H1 (cell line): ENCODE measurements around the gene CRB2. TPM values are rescaled to one million over a fixed set of nuclear protein-coding genes. Genes with fewer than 3 reads are reported as not detected.

ENCODE experiments used
- CTCF ChIA-PET: fragments of 300-600 bp; sonication (Branson Sonifier 250); formaldehyde crosslinking; loops from one replicate; lab custom pipeline; 2021; ENCODE audit not compliant: partially characterized antibody; lab: Charles Lee
- POLR2A ChIA-PET: fragments of 300-600 bp; sonication (Branson Sonifier 250); formaldehyde crosslinking; loops from one replicate; lab custom pipeline; 2021; ENCODE audit warnings: inconsistent platforms; ENCODE audit not compliant: partially characterized antibody; lab: Charles Lee
- DNase-seq, 2 experiments: peaks; one replicate each; pipeline versions ENCODE4 v3.0.0 to v3.0.0-alpha.2; 2010 to 2022; ENCODE audit warnings: low spot score in 2 of 2, low read depth in 1 of 2, mixed read lengths in 1 of 2
- FAIRE-seq: peaks from 2 replicates; lab custom pipeline; 2011; peaks lifted over from hg19 to GRCh38; lab: Jason Lieb, UNC
- H2AFZ ChIP-seq: 2 replicates; pipeline ENCODE4 v1.8.1; 2012; ENCODE audit warnings: low read length, inconsistent platforms
- H2AK5ac ChIP-seq: 2 replicates; pipeline ENCODE4 v1.6.1; 2013; ENCODE audit warnings: low read depth, low read length
- H2BK120ac ChIP-seq: replicated peaks from 2 replicates; pipeline ENCODE3; 2013; ENCODE audit warnings: low read depth, low read length, inconsistent platforms
- H2BK12ac ChIP-seq: 2 replicates; pipeline ENCODE4 v1.6.1; 2013; ENCODE audit warnings: low read depth, low read length
- H2BK15ac ChIP-seq: 2 replicates; pipeline ENCODE4 v1.6.1; 2013; ENCODE audit warnings: low read length
- H2BK20ac ChIP-seq: 2 replicates; pipeline ENCODE4 v1.6.1; 2013; ENCODE audit warnings: low read length
- H2BK5ac ChIP-seq: 2 replicates; pipeline ENCODE4 v1.6.1; 2013; ENCODE audit warnings: low read depth, low read length
- H3K14ac ChIP-seq: 2 replicates; pipeline ENCODE4 v1.6.1; 2013; ENCODE audit warnings: inconsistent platforms; ENCODE audit not compliant: insufficient read length
- H3K18ac ChIP-seq: 2 replicates; pipeline ENCODE4 v1.6.1; 2013; ENCODE audit warnings: low read length; ENCODE audit errors: extremely low read depth
- H3K23ac ChIP-seq: 2 replicates; pipeline ENCODE4 v1.6.1; 2013; ENCODE audit warnings: inconsistent platforms; ENCODE audit not compliant: insufficient read length
- H3K23me2 ChIP-seq: 2 replicates; pipeline ENCODE4 v1.6.1; 2013; ENCODE audit warnings: low read depth, low read length
- H3K27ac ChIP-seq: 2 replicates; pipeline ENCODE4 v1.6.1; 2011; ENCODE audit warnings: low read depth, low read length, inconsistent platforms
- H3K27me3 ChIP-seq, 4 experiments: replicated peaks in 1 of 4; 1 replicate in 1 of 4; 2 replicates in 3 of 4; pipeline versions ENCODE4 v1.6.1 to v1.8.1; 2011 to 2013; ENCODE audit warnings: low read length in 3 of 4, mild to moderate bottlenecking in 3 of 4, inconsistent platforms in 2 of 4, mixed read lengths in 2 of 4, moderate library complexity in 1 of 4; ENCODE audit not compliant: control insufficient read depth in 3 of 4, insufficient read depth in 3 of 4; ENCODE audit errors: extremely low read depth in 1 of 4
- H3K36me3 ChIP-seq, 4 experiments: 2 replicates each; pipeline versions ENCODE4 v1.6.1 to v1.8.1; 2011 to 2013; ENCODE audit warnings: mild to moderate bottlenecking in 4 of 4, low read length in 3 of 4, moderate library complexity in 2 of 4, control low read depth in 1 of 4, inconsistent platforms in 1 of 4; ENCODE audit not compliant: insufficient read depth in 4 of 4, control insufficient read depth in 2 of 4
- H3K4ac ChIP-seq: replicated peaks from 2 replicates; pipeline ENCODE3; 2013; ENCODE audit warnings: low read length, low read depth, mixed read lengths, inconsistent platforms; ENCODE audit not compliant: insufficient read length
- H3K4me1 ChIP-seq, 4 experiments: replicated peaks in 1 of 4; 1 replicate in 1 of 4; 2 replicates in 3 of 4; pipeline versions ENCODE4 v1.6.1 to v1.8.1; 2011 to 2013; ENCODE audit warnings: low read length in 3 of 4, inconsistent platforms in 2 of 4, mixed read lengths in 1 of 4; ENCODE audit not compliant: insufficient read depth in 4 of 4, control insufficient read depth in 3 of 4
- H3K4me2 ChIP-seq, 2 experiments: 2 replicates each; pipeline versions ENCODE4 v1.6.1 to v1.8.1; 2011 to 2013; ENCODE audit warnings: low read depth in 2 of 2, low read length in 2 of 2, control low read depth in 1 of 2, inconsistent platforms in 1 of 2, mild to moderate bottlenecking in 1 of 2; ENCODE audit not compliant: insufficient read depth in 1 of 2
- H3K4me3 ChIP-seq, 4 experiments: fragments of 200-600, 300-600 bp in 1 of 4; sonication (generic), shearing (Covaris generic), sonication (Bioruptor Twin) in 1 of 4; 2 replicates each; pipeline versions ENCODE4 v1.5.1 to v1.8.1; 2011 to 2016; ENCODE audit warnings: low read length in 4 of 4, low read depth in 3 of 4, control low read depth in 2 of 4, inconsistent platforms in 2 of 4, mild to moderate bottlenecking in 2 of 4, mixed read lengths in 1 of 4, moderate library complexity in 1 of 4; ENCODE audit not compliant: insufficient read depth in 2 of 4; ENCODE audit errors: extremely low read depth in 1 of 4
- H3K56ac ChIP-seq: replicated peaks from 2 replicates; pipeline ENCODE3; 2013; ENCODE audit warnings: low read depth, mild to moderate bottlenecking, mixed read lengths, low read length, inconsistent platforms; ENCODE audit not compliant: insufficient read length
- H3K79me1 ChIP-seq: 2 replicates; pipeline ENCODE4 v1.6.1; 2013; ENCODE audit warnings: low read depth, low read length, control low read depth
- H3K79me2 ChIP-seq, 2 experiments: 2 replicates each; pipeline versions ENCODE4 v1.6.1 to v1.8.1; 2012 to 2013; ENCODE audit warnings: low read length in 2 of 2, mild to moderate bottlenecking in 2 of 2, inconsistent platforms in 1 of 2; ENCODE audit not compliant: insufficient read depth in 2 of 2, control insufficient read depth in 1 of 2
- H3K9ac ChIP-seq, 4 experiments: replicated peaks in 1 of 4; 1 replicate in 1 of 4; 2 replicates in 3 of 4; pipeline versions ENCODE4 v1.6.1 to v1.8.1; 2011 to 2013; ENCODE audit warnings: low read depth in 3 of 4, low read length in 3 of 4, control low read depth in 2 of 4, mild to moderate bottlenecking in 2 of 4, moderate library complexity in 2 of 4, inconsistent platforms in 1 of 4; ENCODE audit errors: extremely low read depth in 1 of 4
- H3K9me3 ChIP-seq, 2 experiments: 2 replicates each; pipeline versions ENCODE4 v1.6.1 to v1.8.1; 2012 to 2013; ENCODE audit warnings: mild to moderate bottlenecking in 2 of 2, moderate library complexity in 2 of 2, control low read depth in 1 of 2, inconsistent platforms in 1 of 2, low read depth in 1 of 2, low read length in 1 of 2, mixed read lengths in 1 of 2; ENCODE audit not compliant: insufficient read depth in 2 of 2
- H4K20me1 ChIP-seq, 2 experiments: replicated peaks in 1 of 2; 2 replicates each; pipeline versions ENCODE3 to v1.8.1; 2011 to 2013; ENCODE audit warnings: inconsistent platforms in 2 of 2, low read length in 2 of 2, mild to moderate bottlenecking in 1 of 2; ENCODE audit not compliant: insufficient read depth in 2 of 2, control insufficient read depth in 1 of 2
- H4K5ac ChIP-seq: 2 replicates; pipeline ENCODE4 v1.6.1; 2013; ENCODE audit warnings: low read length, low read depth, mixed read lengths, inconsistent platforms; ENCODE audit not compliant: insufficient read length
- H4K8ac ChIP-seq: 2 replicates; pipeline ENCODE4 v1.8.0; 2013; ENCODE audit warnings: mild to moderate bottlenecking, moderate library complexity, low read length, inconsistent platforms; ENCODE audit not compliant: insufficient read depth; ENCODE audit errors: extremely low read depth
- H4K91ac ChIP-seq: replicated peaks from 2 replicates; pipeline ENCODE3; 2013; ENCODE audit warnings: low read length, mixed read lengths, inconsistent platforms; ENCODE audit not compliant: insufficient read length
- ASH2L ChIP-seq: fragments of 200-600, 300-600 bp; sonication (generic); IDR thresholded peaks from one replicate; pipeline ENCODE4 v1.7.1; 2017; ENCODE audit warnings: low read length
- CEBPB ChIP-seq: IDR thresholded peaks from 2 replicates; pipeline ENCODE4 v1.6.1; 2012; ENCODE audit warnings: low read depth, low read length
- CHD1 ChIP-seq: IDR thresholded peaks from 2 replicates; pipeline ENCODE4 v1.6.1; 2012; ENCODE audit warnings: low read depth, low read length, improper control_type of control experiment
- EGR1 ChIP-seq: IDR thresholded peaks from 2 replicates; pipeline ENCODE4 v1.6.1; 2011; ENCODE audit warnings: low read depth, low read length, borderline replicate concordance
- KDM5A ChIP-seq: fragments of 200-600 bp; IDR thresholded peaks from 2 replicates; pipeline ENCODE4 v1.7.1; 2012; ENCODE audit warnings: mild to moderate bottlenecking, low read length, inconsistent platforms, mixed read lengths
- RNF2 ChIP-seq: fragments of 200-900, 300-1000 bp; sonication (generic); IDR thresholded peaks from 2 replicates; pipeline ENCODE4 v1.7.1; 2016; ENCODE audit warnings: borderline replicate concordance, low read depth, mild to moderate bottlenecking, antibody characterized with exemption, low read length; ENCODE audit not compliant: poor library complexity, severe bottlenecking; ENCODE audit errors: missing control alignments
- SP1 ChIP-seq: IDR thresholded peaks from 2 replicates; pipeline ENCODE4 v1.6.1; 2011; ENCODE audit warnings: low read depth, low read length
- SP4 ChIP-seq: IDR thresholded peaks from 2 replicates; pipeline ENCODE4 v1.6.1; 2012; ENCODE audit warnings: low read length, inconsistent platforms
- TEAD4 ChIP-seq: IDR thresholded peaks from 2 replicates; pipeline ENCODE4 v1.6.1; 2012; ENCODE audit warnings: low read depth, low read length, inconsistent platforms, mixed read lengths
- WGBS, 2 experiments: shearing (Covaris generic) in 1 of 2; methylation state at CpG; one replicate each; pipeline versions ENCODE4 v1.1.6 to v1.1.7; 2013 to 2015; ENCODE audit warnings: low lambda C conversion rate in 2 of 2, mixed read lengths in 2 of 2, inconsistent platforms in 1 of 2, low coverage in 1 of 2, missing lambda C conversion rate in 1 of 2; ENCODE audit not compliant: insufficient replicate concordance in 2 of 2, insufficient coverage in 1 of 2, insufficient read length in 1 of 2; ENCODE audit errors: extremely low coverage in 1 of 2, missing lambda C conversion rate in 1 of 2; 5-methylcytosine and 5-hydroxymethylcytosine counted together
- polyA plus RNA-seq, 7 experiments: library from polyadenylated mRNA; depleted of rRNA in 3 of 7; stranded (reverse) in 5 of 7; unstranded in 2 of 7; fragments of >200 nt in 5 of 7; fragments of 200-250 nt in 2 of 7; gene quantifications; 1 replicate in 5 of 7; 2 replicates in 1 of 7; 4 replicates in 1 of 7; pipeline versions ENCODE4 v1.2.1 to v1.2.3, GENCODE V29; 2011 to 2013; ENCODE audit warnings: missing spikeins in 2 of 7, mixed read lengths in 2 of 7
- total RNA-seq: library from RNA; stranded (reverse); fragmentation: NEBNext Ultra II Directional; extraction: Animal tissue kit (Norgen Biotek cat#: 25700); gene quantifications from 2 replicates; pipeline ENCODE4 v1.2.1, GENCODE V29; 2021
- TF ChIP-seq, protein P1 (sequence below): IDR thresholded peaks from 2 replicates; pipeline ENCODE4 v1.6.1; 2012; ENCODE audit warnings: inconsistent platforms

The CRB2 gene
- total and polyA plus RNA-seq, 2 of the 8 experiments (the other 6 are each of a cell fraction or from before 2014, with no cell fraction given), result 4.0 to 8.4 TPM

DNA sequence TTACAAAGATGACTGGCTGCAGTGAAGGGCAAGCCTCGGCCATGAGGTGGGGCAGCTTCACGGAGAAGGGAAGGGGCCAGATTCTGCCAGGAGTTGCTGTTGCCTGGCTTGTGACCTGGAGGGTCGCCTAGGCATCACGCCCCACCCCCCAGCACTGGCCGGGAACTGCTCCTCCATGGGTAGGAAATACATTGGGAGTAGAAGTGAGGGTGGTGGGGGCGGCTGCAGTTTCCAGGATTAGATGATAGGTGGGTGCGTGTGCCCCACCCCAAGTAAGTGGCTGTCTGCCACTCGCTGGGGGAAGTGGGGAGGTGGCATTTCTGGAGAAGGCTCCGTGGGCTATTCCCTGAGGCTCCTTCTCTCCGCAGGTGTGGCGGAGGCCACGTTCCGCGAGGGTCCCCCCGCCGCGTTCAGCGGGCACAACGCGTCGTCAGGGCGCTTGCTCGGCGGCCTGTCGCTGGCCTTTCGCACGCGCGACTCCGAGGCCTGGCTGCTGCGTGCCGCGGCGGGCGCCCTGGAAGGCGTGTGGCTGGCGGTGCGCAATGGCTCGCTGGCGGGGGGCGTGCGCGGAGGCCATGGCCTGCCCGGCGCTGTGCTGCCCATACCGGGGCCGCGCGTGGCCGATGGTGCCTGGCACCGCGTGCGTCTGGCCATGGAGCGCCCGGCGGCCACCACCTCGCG lies 16.9 kb downstream of the CRB2 start:
- Histone ChIP-seq H4K91ac (no peak overlapping the region), H3K4me3 (peak overlapping the region in 2 of 4 experiments; percentile 5 to 50; a peak in 3 of 8 replicates), H2BK15ac (no peak overlapping the region), H3K4ac (no peak overlapping the region), H3K4me2 (peak overlapping the region; percentile 43 to 59), H2BK120ac (no peak overlapping the region), H3K27me3 (peaks cover 0 to 31% (median 22%) of the 10 kb centered on the region in 4 experiments; a peak in 5 of 7 replicates), H3K9me3 (no peaks in the 10 kb centered on the region), H3K79me2 (no peaks in the 10 kb centered on the region), H3K9ac (no peak overlapping the region), H3K56ac (no peak overlapping the region), H4K8ac (peak overlapping the region; percentile 87), H3K27ac (no peak overlapping the region), H4K5ac (no peak overlapping the region), H3K79me1 (no peaks in the 10 kb centered on the region), H3K23me2 (0 out of 2 replicates have a peak, but pooled peaks cover 3% of the 10 kb centered on the region), H3K14ac (no peak overlapping the region), H2AK5ac (no peak overlapping the region), H3K18ac (peak overlapping the region; percentile 19), H2BK20ac (no peak overlapping the region), H2BK5ac (no peak overlapping the region), H3K36me3 (peaks cover 0 to 5% (median 2%) of the 10 kb centered on the region in 4 experiments; a peak in 2 of 8 replicates), H4K20me1 (peaks cover 5 to 11% of the 10 kb centered on the region in 2 experiments), H2AFZ (no peak overlapping the region), H3K23ac (no peak overlapping the region), H3K4me1 (peaks cover 0 to 24% (median 10%) of the 10 kb centered on the region in 4 experiments; a peak in 6 of 7 replicates), H2BK12ac (no peak overlapping the region)
- TF ChIP-seq SP4, result no peak
- TF ChIP-seq, protein P1, sequence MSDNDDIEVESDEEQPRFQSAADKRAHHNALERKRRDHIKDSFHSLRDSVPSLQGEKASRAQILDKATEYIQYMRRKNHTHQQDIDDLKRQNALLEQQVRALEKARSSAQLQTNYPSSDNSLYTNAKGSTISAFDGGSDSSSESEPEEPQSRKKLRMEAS, result no peak
- TF ChIP-seq ASH2L, result no peak
- TF ChIP-seq SP1, result no peak
- TF ChIP-seq CEBPB, result no peak
- no peak for TF ChIP-seq CHD1
- TF ChIP-seq TEAD4, result no peak
- TF ChIP-seq RNF2, result no peak
- TF ChIP-seq KDM5A, result no peak
- TF ChIP-seq EGR1, result no peak
- DNase-seq (no peak), FAIRE-seq (no peak)
- WGBS, 2 experiments, result 51% methylated on average over 43 of the region's 58 CpGs; no CpG with 5 or more reads in 1 of the 2 experiments
- CTCF ChIA-PET, result interaction anchor here (1.5 to 5.7 kb wide), 4 partner anchors 8 to 18 kb away, joined by 3 to 43 read pairs (median 6); partner anchors contain the start of gene CRB2
- POLR2A ChIA-PET, result interaction anchor here (0.8 to 1.1 kb wide), 3 partner anchors 11 to 17 kb away, joined by 3 to 4 read pairs (median 3); partner anchors contain the start of gene CRB2
